ENCODE data around the gene PRICKLE2.

DNA sequence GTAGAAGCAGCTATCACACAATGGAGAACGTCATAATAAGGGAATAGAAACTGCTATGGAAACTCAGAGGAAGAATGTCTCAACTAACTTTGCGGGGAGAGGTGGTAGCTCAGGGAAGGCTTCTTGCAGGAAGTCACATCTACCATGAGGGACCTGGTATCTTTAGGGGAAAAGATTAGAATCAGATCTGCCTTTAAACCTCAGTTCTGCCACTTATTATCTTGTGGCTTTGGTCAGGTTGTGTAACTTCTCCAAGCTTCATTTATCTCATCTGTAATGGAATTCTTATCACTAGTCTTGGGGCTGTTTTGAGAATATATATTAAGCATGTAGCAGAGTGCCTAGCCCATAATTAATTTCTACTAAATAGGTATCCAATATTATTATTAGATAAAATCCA is 46.4 kb upstream of the PRICKLE2 start:
- TF ChIP-seq, protein P1, sequence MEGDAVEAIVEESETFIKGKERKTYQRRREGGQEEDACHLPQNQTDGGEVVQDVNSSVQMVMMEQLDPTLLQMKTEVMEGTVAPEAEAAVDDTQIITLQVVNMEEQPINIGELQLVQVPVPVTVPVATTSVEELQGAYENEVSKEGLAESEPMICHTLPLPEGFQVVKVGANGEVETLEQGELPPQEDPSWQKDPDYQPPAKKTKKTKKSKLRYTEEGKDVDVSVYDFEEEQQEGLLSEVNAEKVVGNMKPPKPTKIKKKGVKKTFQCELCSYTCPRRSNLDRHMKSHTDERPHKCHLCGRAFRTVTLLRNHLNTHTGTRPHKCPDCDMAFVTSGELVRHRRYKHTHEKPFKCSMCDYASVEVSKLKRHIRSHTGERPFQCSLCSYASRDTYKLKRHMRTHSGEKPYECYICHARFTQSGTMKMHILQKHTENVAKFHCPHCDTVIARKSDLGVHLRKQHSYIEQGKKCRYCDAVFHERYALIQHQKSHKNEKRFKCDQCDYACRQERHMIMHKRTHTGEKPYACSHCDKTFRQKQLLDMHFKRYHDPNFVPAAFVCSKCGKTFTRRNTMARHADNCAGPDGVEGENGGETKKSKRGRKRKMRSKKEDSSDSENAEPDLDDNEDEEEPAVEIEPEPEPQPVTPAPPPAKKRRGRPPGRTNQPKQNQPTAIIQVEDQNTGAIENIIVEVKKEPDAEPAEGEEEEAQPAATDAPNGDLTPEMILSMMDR (IDR thresholded peaks at IDR 0.05): no peak
- no peak for TF ChIP-seq POLR2A (IDR thresholded peaks at IDR 0.05)
